ENCODE results near the gene KCTD2. TPM values are rescaled to one million over a fixed set of nuclear protein-coding genes. Genes with fewer than 3 reads are reported as not detected.

The KCTD2 gene
- total and polyA plus RNA-seq, 10 donors, result 11.0 to 28.4 (median 25.2) TPM

- DNase-seq, result no peak
Measured at GRCh38 chr17:75074532-75074931, 27.5 kb downstream of the KCTD2 start.

GRCh38 chr17:75075597-75076336 is 28.7 kb downstream of the KCTD2 start:
- Histone ChIP-seq H3K27ac (peak overlapping the region in 2 of 8 donors; percentile 3 to 5), H3K9me3 (no peaks in the 10 kb centered on the region), H3K27me3 (replicated peaks in 1 of 7) (no peaks in the 10 kb centered on the region), H3K36me3 (no peaks in the 10 kb centered on the region), H3K4me1 (peaks cover 27 to 70% (median 43%) of the 10 kb centered on the region in 6 donors), H3K4me3 (no peak overlapping the region)
- TF ChIP-seq POLR2AphosphoS5 (IDR thresholded peaks at IDR 0.05) (no peak), CTCF (IDR thresholded peaks at IDR 0.05 in 8 of 11, conservative IDR thresholded peaks at IDR 0.05 in 3 of 11) (no peak), POLR2A (IDR thresholded peaks at IDR 0.05) (no peak)
- WGBS, 5 donors, result 43 to 69% (median 48%) methylated on average over 4 of the region's 4 CpGs
- intact Hi-C loops (cut with DNase I; ENCODE audit: low total_unique reads), result no loop called here
- DNase-seq, result no peak

More at GRCh38 chr17:75074532-75074931, 27.5 kb downstream of the KCTD2 start:
- peaks cover 21 to 59% (median 34%) of the 10 kb centered on the region in 6 donors for H3K4me1 ChIP-seq
- no peaks in the 10 kb centered on the region for H3K9me3 ChIP-seq
- no peak overlapping the region for H3K27ac ChIP-seq
- intact Hi-C loops (cut with DNase I; ENCODE audit: low total_unique reads), result no loop called here
- H3K4me3 ChIP-seq, result no peak overlapping the region
- no peaks in the 10 kb centered on the region for H3K27me3 ChIP-seq (replicated peaks in 1 of 7)
- no peaks in the 10 kb centered on the region for H3K36me3 ChIP-seq
- 85 to 100% (median 91%) methylated on average over 5 to 14 of the region's 14 CpGs for WGBS, 5 donors
- TF ChIP-seq POLR2A (IDR thresholded peaks at IDR 0.05) (no peak), CTCF (IDR thresholded peaks at IDR 0.05 in 8 of 11, conservative IDR thresholded peaks at IDR 0.05 in 3 of 11) (no peak)

DNA sequence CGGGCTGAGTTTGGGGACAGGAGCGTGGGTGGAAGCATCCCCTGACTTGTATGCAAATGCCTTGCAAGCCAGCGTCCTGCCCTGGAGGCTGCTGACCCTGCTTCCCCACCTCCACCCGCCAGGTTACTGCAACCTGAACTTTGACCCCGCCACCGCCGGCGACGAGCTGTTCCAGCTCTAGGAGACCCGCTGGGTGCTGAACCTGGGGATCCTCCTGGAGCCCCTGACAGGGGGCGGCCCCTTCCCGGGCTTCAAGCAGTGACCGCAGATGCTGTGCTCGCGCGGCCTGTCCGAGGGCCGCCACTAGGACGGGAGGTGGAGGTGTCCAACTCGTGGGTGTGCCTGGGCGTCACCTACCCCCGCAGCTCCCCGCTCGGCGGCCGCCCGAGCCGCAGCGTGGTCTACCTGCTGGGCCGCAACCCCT is 30.1 kb downstream of the KCTD2 start:
- WGBS, 5 donors, result 33 to 80% (median 46%) methylated on average over 3 to 30 of the region's 30 CpGs
- TF ChIP-seq POLR2AphosphoS5 (IDR thresholded peaks at IDR 0.05), result no peak
- TF ChIP-seq POLR2A (IDR thresholded peaks at IDR 0.05), result no peak
- no peak for TF ChIP-seq CTCF (IDR thresholded peaks at IDR 0.05 in 8 of 11, conservative IDR thresholded peaks at IDR 0.05 in 3 of 11)
- no peaks in the 10 kb centered on the region for H3K27me3 ChIP-seq (replicated peaks in 1 of 7)
- peak overlapping the region in 7 of 8 donors; percentile 70 to 83 (median 72) for H3K27ac ChIP-seq
- H3K4me3 ChIP-seq, result peak overlapping the region; percentile 14 to 68 (median 39)
- H3K4me1 ChIP-seq, result peaks cover 27 to 77% (median 43%) of the 10 kb centered on the region in 6 donors
- H3K9me3 ChIP-seq, result no peaks in the 10 kb centered on the region
- intact Hi-C loops (cut with DNase I; ENCODE audit: low total_unique reads), result no loop called here
- no peak for DNase-seq
- H3K36me3 ChIP-seq, result no peaks in the 10 kb centered on the region

- Histone ChIP-seq H3K4me3 (peak overlapping the region; percentile 14 to 68 (median 39)), H3K36me3 (no peaks in the 10 kb centered on the region), H3K4me1 (peaks cover 27 to 77% (median 43%) of the 10 kb centered on the region in 6 donors), H3K27ac (peak overlapping the region; percentile 40 to 83 (median 72)), H3K9me3 (no peaks in the 10 kb centered on the region), H3K27me3 (replicated peaks in 1 of 7) (no peaks in the 10 kb centered on the region)
- WGBS, 5 donors, result 6 to 29% (median 8%) methylated on average over 13 to 53 of the region's 53 CpGs
- DNase-seq, result peak; percentile 95
- TF ChIP-seq POLR2A (IDR thresholded peaks at IDR 0.05) (no peak), CTCF (IDR thresholded peaks at IDR 0.05 in 8 of 11, conservative IDR thresholded peaks at IDR 0.05 in 3 of 11) (peak in 6 of 11 experiments; percentile 24 to 38 (median 32)), POLR2AphosphoS5 (IDR thresholded peaks at IDR 0.05) (peak; percentile 57 to 88 (median 76))
- intact Hi-C loops (cut with DNase I; ENCODE audit: low total_unique reads), result no loop called here
Measured at GRCh38 chr17:75077496-75078283, 30.7 kb downstream of the KCTD2 start.

Data from spleen (tissue), 11 donors.